Measurements from ENCODE around the gene IRF4. TPM values are rescaled to one million over a fixed set of nuclear protein-coding genes. Genes with fewer than 3 reads are reported as not detected.

Gene IRF4
- total RNA-seq, 1 donor from 2014 or later: 1.8 TPM

DNA sequence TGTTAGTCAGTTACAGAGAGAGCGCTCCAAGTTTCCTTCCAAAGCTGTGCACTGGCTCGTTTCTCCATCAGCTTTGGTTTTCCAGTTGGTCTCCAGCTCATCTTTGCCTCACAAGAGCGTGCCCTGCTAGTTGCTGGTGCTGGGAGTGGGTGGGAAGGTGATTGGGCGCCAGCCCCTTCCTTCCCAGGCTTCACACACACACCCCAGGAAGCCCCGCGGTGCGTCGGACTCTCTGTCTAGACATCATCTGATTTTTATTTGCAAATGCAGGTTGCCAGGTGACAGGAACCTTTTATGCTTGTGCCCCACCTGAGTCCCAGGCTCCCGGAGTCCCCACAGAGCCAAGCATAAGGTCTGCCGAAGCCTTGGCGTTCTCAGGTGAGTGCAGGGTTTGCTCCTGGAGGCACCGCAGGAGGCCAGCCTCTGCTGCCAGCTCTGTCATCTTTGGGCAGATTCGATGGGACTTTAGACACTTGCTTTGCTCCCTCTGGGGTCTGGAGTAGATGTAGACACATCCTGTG lies 7.1 kb downstream of the IRF4 start:
- DNase-seq: no peak

DNA sequence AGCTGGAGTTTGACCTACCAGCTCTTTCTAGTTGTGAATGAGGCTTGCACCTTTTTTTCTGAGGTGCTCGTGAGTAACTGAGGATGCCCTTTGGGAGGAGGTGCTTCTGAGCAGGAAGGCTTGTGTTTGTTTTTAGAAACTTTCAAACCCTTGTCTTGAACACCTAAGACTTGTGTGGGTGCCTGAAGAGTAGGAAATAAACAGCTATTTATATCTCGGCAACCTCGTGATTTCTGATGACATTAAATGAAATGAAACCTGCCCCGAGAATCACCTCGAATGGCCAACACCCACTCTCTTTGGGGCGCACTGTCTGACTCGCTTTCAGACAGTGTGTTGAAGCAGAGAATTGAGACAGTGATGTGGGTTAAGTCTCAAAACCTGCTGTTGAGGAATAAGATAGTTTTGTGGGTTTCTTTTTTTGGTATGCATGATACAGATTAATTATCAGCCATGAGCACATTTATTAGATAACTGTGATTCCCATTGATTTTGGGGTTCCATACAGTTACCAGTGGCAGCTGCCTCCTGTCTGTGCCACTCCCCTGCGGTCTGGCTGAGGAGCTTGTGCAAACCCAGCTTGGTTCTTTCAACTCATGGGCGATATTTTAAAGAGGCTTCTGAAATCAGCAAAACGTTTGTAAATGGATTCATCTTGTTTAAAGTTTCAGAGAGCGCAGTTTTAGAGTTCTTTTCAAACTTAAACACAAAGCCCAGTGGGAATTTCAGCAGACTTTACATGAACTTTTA lies 8.4 kb downstream of the IRF4 start:
- no peak for DNase-seq

DNA sequence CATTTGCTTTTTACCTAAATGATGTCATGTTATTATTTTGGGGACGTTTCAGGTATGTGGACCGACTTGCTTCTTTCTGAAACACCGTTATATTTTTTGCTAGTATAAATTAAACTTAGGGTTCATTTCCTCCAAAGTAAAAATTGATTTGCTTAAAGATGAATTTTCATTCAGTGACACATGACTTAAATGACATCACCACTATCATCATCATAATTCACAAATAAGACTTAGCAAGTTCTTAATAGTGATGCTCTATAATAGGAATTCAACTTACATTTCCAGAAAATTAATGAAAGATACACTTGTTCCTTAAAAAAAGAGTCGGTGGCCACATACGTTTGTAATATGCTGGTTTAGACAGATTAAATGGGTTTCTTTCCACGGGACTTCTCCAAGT lies 9.3 kb downstream of the IRF4 start:
- DNase-seq: no peak

DNA sequence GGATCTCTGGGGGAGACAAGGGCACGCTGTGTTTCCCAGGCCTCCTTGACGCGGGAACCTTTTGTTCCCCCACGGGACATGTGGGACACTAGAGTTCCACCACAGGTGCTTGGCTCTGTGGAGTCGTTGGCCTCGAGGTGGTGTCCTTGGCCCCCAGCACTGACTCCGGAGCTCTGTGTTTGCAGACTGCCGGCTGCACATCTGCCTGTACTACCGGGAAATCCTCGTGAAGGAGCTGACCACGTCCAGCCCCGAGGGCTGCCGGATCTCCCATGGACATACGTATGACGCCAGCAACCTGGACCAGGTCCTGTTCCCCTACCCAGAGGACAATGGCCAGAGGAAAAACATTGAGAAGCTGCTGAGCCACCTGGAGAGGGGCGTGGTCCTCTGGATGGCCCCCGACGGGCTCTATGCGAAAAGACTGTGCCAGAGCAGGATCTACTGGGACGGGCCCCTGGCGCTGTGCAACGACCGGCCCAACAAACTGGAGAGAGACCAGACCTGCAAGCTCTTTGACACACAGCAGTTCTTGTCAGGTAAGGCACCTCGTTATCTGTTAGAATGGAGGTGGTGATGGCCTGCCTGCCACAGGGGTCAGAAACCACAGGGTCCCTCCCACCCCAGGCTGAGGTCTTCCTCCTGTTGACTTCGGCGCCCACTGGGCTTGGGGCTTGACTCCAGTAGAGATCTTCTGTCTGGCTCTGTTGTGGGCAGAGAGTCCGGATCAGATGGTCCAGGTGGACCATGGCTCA lies 9.9 kb downstream of the IRF4 start:
- no peak for DNase-seq

DNA sequence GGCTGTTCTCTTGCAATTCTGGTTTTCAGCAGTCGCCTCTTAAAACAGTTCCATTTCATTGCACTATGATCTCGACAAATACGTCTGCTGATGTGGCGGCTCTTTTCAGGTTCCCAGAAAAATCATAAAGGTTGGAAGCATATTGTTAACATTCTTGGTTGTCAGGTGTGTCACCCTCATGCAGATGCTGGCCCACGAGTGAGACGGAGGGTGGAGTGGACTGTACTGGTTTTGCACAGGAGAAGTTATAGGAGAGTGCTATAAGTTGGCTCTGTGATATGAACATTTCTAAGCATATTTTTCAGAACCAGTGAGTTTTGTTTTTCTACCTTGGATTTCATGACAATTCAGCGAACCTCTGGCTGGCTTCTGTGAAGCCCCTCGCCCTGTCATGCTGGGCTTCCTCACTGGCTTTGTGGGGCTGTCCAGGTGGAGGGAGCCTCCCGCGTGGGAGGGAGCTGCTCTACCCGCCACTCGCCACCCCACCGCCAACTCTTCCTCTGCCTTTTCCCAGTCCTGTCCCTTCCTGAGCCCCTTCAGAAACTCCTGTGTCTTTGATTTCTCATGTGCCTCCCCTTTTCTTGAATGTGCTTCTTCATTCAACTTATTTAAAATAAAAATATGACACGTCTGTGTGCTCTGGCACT lies 10.6 kb downstream of the IRF4 start:
- no peak for DNase-seq

DNA sequence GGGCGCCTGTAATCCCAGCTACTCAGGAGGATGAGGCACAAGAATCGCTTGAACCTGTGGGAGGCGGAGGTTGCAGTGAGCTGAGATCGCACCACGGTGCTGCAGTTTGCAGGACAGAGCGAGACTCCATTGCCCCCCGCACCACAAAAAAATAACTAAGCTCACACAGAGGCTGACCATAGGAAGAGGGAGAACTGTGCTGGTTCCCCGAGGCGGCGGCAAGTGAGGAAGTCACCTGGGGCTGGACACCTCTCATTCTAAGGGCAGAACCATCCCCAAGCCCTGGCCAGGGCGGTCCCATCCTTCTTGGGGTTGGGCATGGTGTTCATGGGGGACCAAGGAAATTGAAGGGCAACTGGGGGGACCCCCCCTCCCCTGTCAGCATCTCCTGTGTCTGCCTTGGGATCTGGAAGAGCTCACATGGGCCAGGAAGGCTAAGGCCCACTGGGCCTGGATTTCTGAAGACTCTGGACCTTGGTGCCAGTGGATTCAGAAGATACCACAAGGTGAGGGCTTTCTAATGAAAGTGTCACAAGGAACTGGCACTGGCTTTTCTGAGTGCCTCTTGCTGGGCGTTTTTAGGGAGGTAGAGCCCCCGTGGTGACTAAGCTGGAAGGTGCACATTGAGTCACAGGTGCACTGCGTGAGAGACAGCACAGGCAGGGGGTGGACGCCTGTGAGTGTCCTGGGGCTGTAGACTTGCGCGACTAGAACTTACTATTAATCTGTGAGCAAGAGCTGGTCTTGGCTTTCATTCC lies 11.5 kb downstream of the IRF4 start:
- no peak for DNase-seq

DNA sequence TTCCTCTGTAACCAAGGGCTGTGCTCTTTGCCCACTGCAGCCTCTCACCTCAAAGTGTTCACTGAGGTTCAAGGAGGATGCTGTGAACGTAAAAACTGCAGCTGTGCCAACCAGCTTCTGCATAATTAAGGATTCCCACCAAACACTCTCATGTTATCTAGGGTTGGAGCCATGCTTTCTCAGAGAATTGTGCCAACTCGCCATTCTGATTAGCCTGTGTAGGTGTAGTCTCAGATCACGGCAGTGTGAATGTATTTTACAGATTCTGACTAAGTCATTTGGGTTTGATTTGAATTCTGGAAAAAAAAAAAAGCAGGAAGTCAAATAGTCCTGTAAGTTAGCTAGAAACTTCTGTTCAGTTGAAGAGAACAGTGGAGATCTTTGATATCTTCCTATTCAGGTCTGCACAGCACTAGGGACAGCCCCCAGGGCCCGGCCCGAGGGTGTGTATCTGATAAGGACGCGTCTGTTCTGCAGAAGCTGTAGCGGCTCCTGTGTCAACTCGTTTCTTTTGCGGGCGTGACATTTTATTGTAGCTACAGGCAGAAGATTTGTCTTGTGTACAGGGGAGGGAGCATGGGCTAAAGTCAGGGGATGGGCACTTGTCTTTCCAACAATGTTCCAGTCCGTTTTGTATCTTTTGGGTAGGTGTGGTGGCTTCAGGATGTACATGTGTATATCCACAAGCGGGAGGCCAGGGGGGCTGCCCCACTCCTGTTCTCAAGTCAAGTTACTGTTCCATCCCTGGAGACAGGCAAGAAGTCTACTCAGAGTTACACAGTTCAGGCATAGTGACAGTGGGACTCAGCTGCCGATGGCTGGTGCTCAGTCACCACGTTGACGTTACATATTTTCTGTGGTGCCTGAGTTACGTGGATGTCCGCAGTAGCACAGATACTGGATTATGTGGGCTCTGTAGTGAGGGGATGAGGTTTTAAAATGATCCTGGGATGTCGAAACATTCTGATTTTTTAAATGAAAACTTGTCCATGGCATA lies 12.4 kb downstream of the IRF4 start:
- no peak for DNase-seq

DNA sequence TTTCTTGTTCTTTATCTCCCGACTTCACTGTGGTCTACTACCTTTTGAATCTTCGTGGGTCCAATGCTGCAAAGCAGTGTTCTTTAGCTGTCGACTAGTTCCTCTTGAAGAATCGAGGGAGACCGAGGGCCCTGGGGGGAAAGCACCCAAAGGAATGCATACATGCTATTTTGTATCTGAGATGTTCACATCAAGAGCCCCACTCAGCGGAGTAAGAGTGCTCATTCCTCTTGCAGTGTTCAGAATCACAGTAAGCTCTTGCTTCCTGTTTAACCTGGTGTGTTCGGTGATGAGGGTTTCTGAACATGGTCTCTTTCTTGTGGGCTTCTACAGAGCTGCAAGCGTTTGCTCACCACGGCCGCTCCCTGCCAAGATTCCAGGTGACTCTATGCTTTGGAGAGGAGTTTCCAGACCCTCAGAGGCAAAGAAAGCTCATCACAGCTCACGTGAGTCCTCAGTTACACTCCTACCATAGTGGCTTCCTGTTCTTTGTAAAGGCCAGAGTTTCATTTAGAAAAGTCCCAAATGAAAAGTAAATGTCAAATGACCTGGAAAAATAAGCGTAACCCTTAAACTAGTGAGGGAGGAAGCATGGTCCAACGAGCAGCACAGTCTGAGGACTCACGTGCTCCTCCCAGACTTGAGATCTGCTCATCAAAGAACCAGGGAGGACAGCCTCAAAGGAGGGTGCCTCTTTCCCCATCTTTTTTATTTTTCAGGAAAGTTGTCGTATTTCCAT lies 13.3 kb downstream of the IRF4 start:
- no peak for DNase-seq

DNA sequence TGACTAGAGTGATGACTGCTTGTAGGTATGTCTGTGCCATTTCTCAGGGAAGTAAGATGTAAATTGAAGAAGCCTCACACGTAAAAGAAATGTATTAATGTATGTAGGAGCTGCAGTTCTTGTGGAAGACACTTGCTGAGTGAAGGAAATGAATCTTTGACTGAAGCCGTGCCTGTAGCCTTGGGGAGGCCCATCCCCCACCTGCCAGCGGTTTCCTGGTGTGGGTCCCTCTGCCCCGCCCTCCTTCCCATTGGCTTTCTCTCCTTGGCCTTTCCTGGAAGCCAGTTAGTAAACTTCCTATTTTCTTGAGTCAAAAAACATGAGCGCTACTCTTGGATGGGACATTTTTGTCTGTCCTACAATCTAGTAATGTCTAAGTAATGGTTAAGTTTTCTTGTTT lies 16.6 kb downstream of the IRF4 start:
- DNase-seq: no peak

DNA sequence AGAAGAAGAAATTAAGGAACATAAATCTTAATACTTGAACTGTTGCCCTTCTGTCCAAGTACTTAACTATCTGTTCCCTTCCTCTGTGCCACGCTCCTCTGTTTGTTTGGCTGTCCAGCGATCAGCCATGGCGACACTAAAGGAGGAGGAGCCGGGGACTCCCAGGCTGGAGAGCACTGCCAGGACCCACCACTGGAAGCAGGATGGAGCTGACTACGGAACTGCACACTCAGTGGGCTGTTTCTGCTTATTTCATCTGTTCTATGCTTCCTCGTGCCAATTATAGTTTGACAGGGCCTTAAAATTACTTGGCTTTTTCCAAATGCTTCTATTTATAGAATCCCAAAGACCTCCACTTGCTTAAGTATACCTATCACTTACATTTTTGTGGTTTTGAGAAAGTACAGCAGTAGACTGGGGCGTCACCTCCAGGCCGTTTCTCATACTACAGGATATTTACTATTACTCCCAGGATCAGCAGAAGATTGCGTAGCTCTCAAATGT lies 17.1 kb downstream of the IRF4 start:
- peak; percentile 74 for DNase-seq

DNA sequence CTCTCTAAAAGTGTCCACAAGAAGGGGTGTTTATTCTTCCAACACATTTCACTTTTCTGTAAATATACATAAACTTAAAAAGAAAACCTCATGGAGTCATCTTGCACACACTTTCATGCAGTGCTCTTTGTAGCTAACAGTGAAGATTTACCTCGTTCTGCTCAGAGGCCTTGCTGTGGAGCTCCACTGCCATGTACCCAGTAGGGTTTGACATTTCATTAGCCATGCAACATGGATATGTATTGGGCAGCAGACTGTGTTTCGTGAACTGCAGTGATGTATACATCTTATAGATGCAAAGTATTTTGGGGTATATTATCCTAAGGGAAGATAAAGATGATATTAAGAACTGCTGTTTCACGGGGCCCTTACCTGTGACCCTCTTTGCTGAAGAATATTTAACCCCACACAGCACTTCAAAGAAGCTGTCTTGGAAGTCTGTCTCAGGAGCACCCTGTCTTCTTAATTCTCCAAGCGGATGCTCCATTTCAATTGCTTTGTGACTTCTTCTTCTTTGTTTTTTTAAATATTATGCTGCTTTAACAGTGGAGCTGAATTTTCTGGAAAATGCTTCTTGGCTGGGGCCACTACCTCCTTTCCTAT lies 17.9 kb downstream of the IRF4 start:
- DNase-seq: no peak

DNA sequence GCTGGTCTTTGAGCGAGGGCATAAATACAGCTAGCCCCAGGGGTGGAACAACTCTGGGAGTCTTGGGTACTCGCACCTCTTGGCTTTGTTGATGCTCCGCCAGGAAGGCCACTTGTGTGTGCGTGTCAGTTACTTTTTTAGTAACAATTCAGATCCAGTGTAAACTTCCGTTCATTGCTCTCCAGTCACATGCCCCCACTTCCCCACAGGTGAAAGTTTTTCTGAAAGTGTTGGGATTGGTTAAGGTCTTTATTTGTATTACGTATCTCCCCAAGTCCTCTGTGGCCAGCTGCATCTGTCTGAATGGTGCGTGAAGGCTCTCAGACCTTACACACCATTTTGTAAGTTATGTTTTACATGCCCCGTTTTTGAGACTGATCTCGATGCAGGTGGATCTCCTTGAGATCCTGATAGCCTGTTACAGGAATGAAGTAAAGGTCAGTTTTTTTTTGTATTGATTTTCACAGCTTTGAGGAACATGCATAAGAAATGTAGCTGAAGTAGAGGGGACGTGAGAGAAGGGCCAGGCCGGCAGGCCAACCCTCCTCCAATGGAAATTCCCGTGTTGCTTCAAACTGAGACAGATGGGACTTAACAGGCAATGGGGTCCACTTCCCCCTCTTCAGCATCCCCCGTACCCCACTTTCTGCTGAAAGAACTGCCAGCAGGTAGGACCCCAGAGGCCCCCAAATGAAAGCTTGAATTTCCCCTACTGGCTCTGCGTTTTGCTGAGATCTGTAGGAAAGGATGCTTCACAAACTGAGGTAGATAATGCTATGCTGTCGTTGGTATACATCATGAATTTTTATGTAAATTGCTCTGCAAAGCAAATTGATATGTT lies 19.2 kb downstream of the IRF4 start:
- DNase-seq: no peak

DNA sequence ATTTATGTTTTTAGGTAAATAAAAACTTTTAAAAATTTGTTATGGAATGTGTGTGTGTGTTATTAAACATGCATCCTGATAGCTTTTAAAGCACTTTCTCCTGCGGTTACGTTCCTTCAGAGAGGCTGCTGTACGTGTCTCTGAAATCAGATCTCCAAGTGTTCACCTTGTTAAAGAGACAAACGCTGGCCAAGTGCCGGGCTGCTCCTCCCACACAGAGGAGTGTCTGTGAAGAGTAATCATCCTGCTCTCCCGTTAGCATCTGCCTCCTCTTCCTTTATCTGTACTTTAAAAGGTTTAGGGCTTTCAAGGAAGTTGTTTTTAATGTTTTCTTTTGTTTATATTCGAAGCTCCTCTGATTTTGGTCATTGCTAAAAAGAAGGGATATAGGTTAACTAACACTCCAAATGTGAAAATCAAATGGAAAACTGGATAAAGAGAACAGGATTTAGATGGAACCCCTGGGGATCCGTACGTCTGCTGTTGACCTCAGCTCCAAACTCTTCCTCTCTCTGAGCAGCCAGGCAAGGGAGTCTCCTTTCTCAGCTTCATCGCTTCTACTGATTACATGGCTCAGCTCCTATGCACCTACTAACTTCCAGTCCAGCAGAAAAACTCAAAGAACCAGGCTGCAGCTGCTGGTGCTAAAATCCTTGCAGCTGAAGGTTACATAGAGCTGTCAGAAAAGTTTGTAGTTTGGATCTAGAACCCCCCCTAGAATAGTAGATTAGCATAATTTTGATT lies 20.0 kb downstream of the IRF4 start:
- no peak for DNase-seq

DNA sequence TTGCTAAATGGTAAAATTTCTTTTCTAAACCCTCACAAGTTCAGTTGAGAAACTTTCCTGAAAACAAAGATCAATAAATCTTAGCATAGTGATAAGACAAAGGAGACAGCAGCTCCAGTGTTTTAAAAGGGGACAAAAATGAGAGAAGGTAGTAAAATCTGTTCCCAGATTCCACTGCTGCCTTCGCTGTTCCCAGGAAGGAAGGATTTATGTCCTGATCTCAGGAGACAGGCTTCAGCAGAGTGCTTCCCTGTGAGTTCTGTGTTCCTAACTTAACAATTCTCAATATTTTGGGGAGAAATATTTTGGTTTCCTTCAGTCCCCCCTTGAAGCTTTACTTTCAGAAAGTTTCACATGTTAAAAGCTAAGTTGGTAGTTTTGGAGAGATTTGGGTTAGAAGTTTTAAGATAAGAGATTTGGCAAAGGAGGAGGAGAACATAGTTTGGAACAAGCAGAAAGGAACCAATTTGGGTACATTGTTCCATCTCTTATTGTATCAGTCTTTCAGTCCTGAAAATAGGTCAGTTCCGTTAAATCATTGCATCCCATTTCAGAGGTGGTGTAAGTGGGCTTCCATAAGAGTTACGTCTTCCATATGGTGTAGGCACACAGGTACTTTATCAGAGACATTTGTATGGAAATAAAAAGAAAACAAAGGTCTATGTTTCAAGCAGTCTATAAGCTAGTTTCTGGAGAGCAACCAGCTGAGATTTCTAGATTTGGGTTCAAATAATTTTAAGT lies 20.8 kb downstream of the IRF4 start:
- DNase-seq: no peak

DNA sequence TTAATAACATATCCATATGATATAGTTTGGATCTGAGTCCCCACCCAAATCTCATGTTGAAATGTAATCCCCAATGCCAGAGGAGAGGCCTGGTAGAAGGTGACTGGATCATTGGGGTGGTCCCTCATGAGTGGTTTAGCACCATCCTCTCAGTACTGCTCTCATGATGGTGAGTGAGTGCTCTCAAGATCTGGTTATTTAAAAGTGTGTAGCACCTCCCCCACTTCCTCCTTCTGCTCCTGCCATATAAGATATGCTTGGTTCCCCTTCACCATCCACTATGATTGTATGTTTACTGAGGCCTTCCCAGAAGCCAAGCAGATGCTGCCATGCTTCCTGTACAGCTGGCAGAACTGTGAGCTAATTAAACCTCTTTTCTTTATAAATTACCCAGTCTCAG lies 22.9 kb downstream of the IRF4 start:
- DNase-seq: no peak

DNA sequence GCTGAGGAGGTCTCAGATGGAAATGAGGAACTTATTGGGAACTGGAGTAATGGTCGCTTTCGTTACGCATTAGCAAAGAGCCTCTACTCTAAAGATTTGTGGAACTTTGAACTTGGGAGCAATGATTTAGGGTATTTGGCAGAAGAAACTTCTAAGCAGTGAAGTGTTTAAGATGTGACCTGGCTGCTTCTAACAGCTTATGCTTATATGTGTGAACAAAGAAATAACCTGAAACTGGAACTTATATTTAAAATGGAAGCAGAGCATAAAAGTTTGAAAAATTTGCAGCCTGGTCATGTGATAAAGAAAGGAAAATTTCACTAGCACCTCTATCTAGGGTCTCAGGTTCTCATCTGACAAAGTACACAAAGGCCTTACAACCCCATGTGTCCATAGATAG lies 23.5 kb downstream of the IRF4 start:
- DNase-seq: no peak

DNA sequence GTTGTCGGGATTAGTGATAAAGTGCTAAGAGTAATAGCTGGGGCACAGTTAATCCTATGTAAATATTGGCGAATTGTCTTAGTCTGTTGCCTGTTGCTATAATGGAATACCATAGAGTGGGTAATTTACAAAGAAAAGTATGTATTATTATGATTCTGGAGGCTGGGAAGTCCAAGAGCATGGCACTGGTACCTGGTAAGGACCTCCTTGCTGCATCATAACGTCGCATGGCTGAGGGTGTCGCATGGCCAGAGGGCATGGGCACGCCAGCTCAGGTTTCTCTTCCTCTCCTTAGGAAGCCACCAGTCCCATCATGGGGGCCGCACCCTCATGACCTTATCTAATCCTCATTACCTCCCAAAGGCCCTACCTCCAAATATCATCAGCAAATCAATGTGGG lies 29.7 kb downstream of the IRF4 start:
- DNase-seq: no peak
